OCI-LY3 (cell line): ENCODE results near the gene PIBF1.
A peak's percentile ranks its signal among the peaks of the same experiment; 100 is the strongest.
"Not testable (repeated sequence)": the region's sequence is repeated elsewhere in the genome, so short reads cannot be mapped to it uniquely, and the experiment has no call there.

Experiments
- H2AFZ ChIP-seq: fragments of 200-600, 300-600 bp; shearing (Covaris generic); 2 replicates; pipeline ENCODE4 v1.6.0; 2014; ENCODE audit warnings: antibody characterized with exemption, low read depth, low read length
- H3K27ac ChIP-seq: fragments of 200-600, 300-600 bp; sonication (generic); 2 replicates; pipeline ENCODE4 v1.5.1; 2014; ENCODE audit warnings: mild to moderate bottlenecking, low read length, moderate library complexity, mixed read lengths
- H3K27me3 ChIP-seq: fragments of 200-600, 300-600 bp; sonication (generic); 2 replicates; pipeline ENCODE4 v1.6.1; 2014; ENCODE audit warnings: low read depth, low read length, mixed read lengths
- H3K36me3 ChIP-seq: fragments of 200-600, 300-600 bp; sonication (generic); replicated peaks from 2 replicates; pipeline ENCODE3; 2014; ENCODE audit warnings: low read depth, low read length, mixed read lengths
- H3K4me1 ChIP-seq: fragments of 300-600, 200-600 bp; sonication (generic); 2 replicates; pipeline ENCODE4 v1.6.1; 2014; ENCODE audit warnings: low read length, mixed read lengths
- H3K4me2 ChIP-seq: fragments of 200-600, 300-600 bp; sonication (generic); 2 replicates; pipeline ENCODE4 v1.6.1; 2014; ENCODE audit warnings: low read length, mixed read lengths
- H3K4me3 ChIP-seq: fragments of 300-600, 200-600 bp; sonication (generic); 2 replicates; pipeline ENCODE4 v1.5.1; 2014; ENCODE audit warnings: antibody characterized with exemption, mild to moderate bottlenecking, low read length, moderate library complexity
- H3K79me2 ChIP-seq: fragments of 300-600, 200-600 bp; shearing (Covaris generic); 2 replicates; pipeline ENCODE4 v1.6.1; 2014; ENCODE audit warnings: mild to moderate bottlenecking, low read length, mixed read lengths
- H3K9ac ChIP-seq: fragments of 300-600, 200-600 bp; shearing (Covaris generic); 2 replicates; pipeline ENCODE4 v1.6.0; 2014; ENCODE audit warnings: mild to moderate bottlenecking, low read length, moderate library complexity
- H3K9me3 ChIP-seq: fragments of 200-600, 300-600 bp; shearing (Covaris generic); 2 replicates; pipeline ENCODE4 v1.6.1; 2014; ENCODE audit warnings: low read length, mixed read lengths; ENCODE audit not compliant: insufficient read depth
- H4K20me1 ChIP-seq: fragments of 200-600, 300-600 bp; sonication (generic); 2 replicates; pipeline ENCODE4 v1.6.1; 2016; ENCODE audit warnings: low read length, mixed read lengths; ENCODE audit not compliant: insufficient read depth
- CTCF ChIP-seq: fragments of 200-600, 300-600 bp; sonication (generic); IDR thresholded peaks from 2 replicates; pipeline ENCODE4 v1.5.1; 2014; ENCODE audit warnings: antibody characterized with exemption, low read length, low read depth
- EZH2phosphoT487 ChIP-seq: fragments of 200-600 bp; shearing (Covaris generic); IDR thresholded peaks from 2 replicates; pipeline ENCODE4 v1.6.1; 2018; ENCODE audit warnings: antibody characterized with exemption, mixed run types, low read depth

The PIBF1 gene

GRCh38 chr13:72911981-72912380, 130.0 kb downstream of the PIBF1 start:
- no peaks in the 10 kb centered on the region for H3K79me2 ChIP-seq
- H3K4me1 ChIP-seq = no peaks in the 10 kb centered on the region
- H3K4me2 ChIP-seq = no peak overlapping the region
- TF ChIP-seq CTCF (no peak), EZH2phosphoT487 (no peak)
- H3K36me3 ChIP-seq = peaks cover 14% of the 10 kb centered on the region
- H3K9ac ChIP-seq = no peak overlapping the region
- no peak overlapping the region for H3K27ac ChIP-seq
- H3K9me3 ChIP-seq = no peaks in the 10 kb centered on the region
- no peaks in the 10 kb centered on the region for H4K20me1 ChIP-seq
- no peak overlapping the region for H2AFZ ChIP-seq
- no peaks in the 10 kb centered on the region for H3K27me3 ChIP-seq
- H3K4me3 ChIP-seq = no peak overlapping the region

GRCh38 chr13:72920097-72920496, 138.2 kb downstream of the PIBF1 start:
- H3K27ac ChIP-seq = no peak overlapping the region
- H3K9me3 ChIP-seq = no peaks in the 10 kb centered on the region
- H2AFZ ChIP-seq = no peak overlapping the region
- no peak overlapping the region for H3K4me3 ChIP-seq
- peaks cover 24% of the 10 kb centered on the region for H3K36me3 ChIP-seq
- no peak for TF ChIP-seq CTCF
- TF ChIP-seq EZH2phosphoT487 = no peak
- no peaks in the 10 kb centered on the region for H3K4me1 ChIP-seq
- no peaks in the 10 kb centered on the region for H3K79me2 ChIP-seq
- H4K20me1 ChIP-seq = no peaks in the 10 kb centered on the region
- no peak overlapping the region for H3K4me2 ChIP-seq
- no peak overlapping the region for H3K9ac ChIP-seq
- H3K27me3 ChIP-seq = no peaks in the 10 kb centered on the region

GRCh38 chr13:72931311-72931710, 149.4 kb downstream of the PIBF1 start:
- no peak overlapping the region for H3K9ac ChIP-seq
- no peak overlapping the region for H3K27ac ChIP-seq
- TF ChIP-seq EZH2phosphoT487 (no peak), CTCF (no peak)
- no peaks in the 10 kb centered on the region for H3K9me3 ChIP-seq
- no peak overlapping the region for H3K4me3 ChIP-seq
- H2AFZ ChIP-seq = no peak overlapping the region
- no peak overlapping the region for H3K4me2 ChIP-seq
- no peaks in the 10 kb centered on the region for H3K4me1 ChIP-seq
- no peaks in the 10 kb centered on the region for H3K27me3 ChIP-seq
- no peaks in the 10 kb centered on the region for H4K20me1 ChIP-seq
- no peaks in the 10 kb centered on the region for H3K79me2 ChIP-seq
- peaks cover 19% of the 10 kb centered on the region for H3K36me3 ChIP-seq

GRCh38 chr13:72932250-72932649, 150.3 kb downstream of the PIBF1 start:
- H4K20me1 ChIP-seq = no peaks in the 10 kb centered on the region
- no peak overlapping the region for H3K4me2 ChIP-seq
- H3K36me3 ChIP-seq = peaks cover 21% of the 10 kb centered on the region
- TF ChIP-seq CTCF (no peak), EZH2phosphoT487 (no peak)
- H3K27me3 ChIP-seq = no peaks in the 10 kb centered on the region
- no peak overlapping the region for H2AFZ ChIP-seq
- no peak overlapping the region for H3K9ac ChIP-seq
- no peak overlapping the region for H3K27ac ChIP-seq
- H3K4me3 ChIP-seq = no peak overlapping the region
- no peaks in the 10 kb centered on the region for H3K4me1 ChIP-seq
- no peaks in the 10 kb centered on the region for H3K9me3 ChIP-seq
- H3K79me2 ChIP-seq = no peaks in the 10 kb centered on the region

- not testable (repeated sequence) for H4K20me1 ChIP-seq, H3K4me2 ChIP-seq, H3K27me3 ChIP-seq, H3K4me1 ChIP-seq, H3K79me2 ChIP-seq, H3K4me3 ChIP-seq, H3K9ac ChIP-seq, H2AFZ ChIP-seq
- Histone ChIP-seq H3K27ac (peak overlapping the region; percentile 43; the same call in 1 of the 2 replicates), H3K36me3 (peaks cover 37% of the 10 kb centered on the region), H3K9me3 (peaks cover 14% of the 10 kb centered on the region)
These were observed 164.3 kb downstream of the PIBF1 start for GRCh38 chr13:72946267-72946666.
